HUES48 (cell line): ENCODE results near the gene MRPS7.
A peak's percentile ranks its signal among the peaks of the same experiment; 100 is the strongest.

Experiments
- H3K27ac ChIP-seq: one replicate; pipeline ENCODE4 v1.7.0; 2013; ENCODE audit warnings: low read depth, low read length, inconsistent platforms
- H3K27me3 ChIP-seq: 2 replicates; pipeline ENCODE4 v1.6.1; 2013; ENCODE audit warnings: mild to moderate bottlenecking, low read length; ENCODE audit not compliant: control insufficient read depth, insufficient read depth
- H3K36me3 ChIP-seq: 2 replicates; pipeline ENCODE4 v1.6.1; 2013; ENCODE audit warnings: low read length; ENCODE audit not compliant: control insufficient read depth, insufficient read depth
- H3K4me1 ChIP-seq: 2 replicates; pipeline ENCODE4 v1.6.1; 2013; ENCODE audit warnings: mild to moderate bottlenecking, low read length; ENCODE audit not compliant: control insufficient read depth, insufficient read depth
- H3K4me3 ChIP-seq: 2 replicates; pipeline ENCODE4 v1.5.1; 2013; ENCODE audit warnings: mild to moderate bottlenecking, low read depth, low read length
- H3K9ac ChIP-seq: 2 replicates; pipeline ENCODE4 v1.6.1; 2013; ENCODE audit warnings: mild to moderate bottlenecking, low read depth, low read length, moderate library complexity
- H3K9me3 ChIP-seq: 2 replicates; pipeline ENCODE4 v1.6.1; 2013; ENCODE audit warnings: low read length; ENCODE audit not compliant: control insufficient read depth, insufficient read depth

The MRPS7 gene

GRCh38 chr17:75237100-75238014 lies 24.3 kb upstream of the MRPS7 start:
- Histone ChIP-seq H3K9ac (no peak overlapping the region), H3K27me3 (no peaks in the 10 kb centered on the region), H3K4me1 (peaks cover 4% of the 10 kb centered on the region; the same call in 1 of the 2 replicates), H3K9me3 (no peaks in the 10 kb centered on the region), H3K36me3 (peaks cover 81% of the 10 kb centered on the region), H3K4me3 (no peak overlapping the region), H3K27ac (no peak overlapping the region)

- Histone ChIP-seq H3K9ac (no peak overlapping the region), H3K27me3 (no peaks in the 10 kb centered on the region), H3K4me3 (no peak overlapping the region), H3K27ac (no peak overlapping the region), H3K36me3 (peaks cover 81% of the 10 kb centered on the region), H3K4me1 (peaks cover 4% of the 10 kb centered on the region; the same call in 1 of the 2 replicates), H3K9me3 (no peaks in the 10 kb centered on the region)
These were observed 23.6 kb upstream of the MRPS7 start for GRCh38 chr17:75238020-75238580.

DNA sequence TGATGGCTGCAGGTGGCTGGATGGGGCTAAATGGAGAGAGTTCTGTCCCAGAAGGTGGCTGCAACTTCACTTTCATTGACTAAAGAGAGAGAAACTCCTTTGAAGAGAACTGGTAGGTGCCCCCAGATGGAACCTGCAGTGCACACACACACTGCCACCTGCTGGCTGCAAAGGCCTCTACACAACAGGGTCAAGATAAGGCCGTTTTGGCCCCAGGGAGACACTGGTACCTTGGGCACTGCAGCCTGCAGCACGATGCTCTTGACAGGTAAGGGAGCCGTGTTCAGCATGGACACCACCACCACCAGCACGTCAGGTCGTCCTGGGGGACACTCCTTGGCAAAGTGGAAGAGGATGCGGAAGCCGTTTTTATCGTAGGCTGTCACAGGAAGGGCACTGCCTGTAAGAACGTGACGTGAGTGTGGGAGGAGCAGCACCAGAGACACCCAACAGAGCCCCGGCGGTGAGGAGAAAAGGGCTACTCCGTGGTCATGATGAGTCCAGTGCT lies 22.9 kb upstream of the MRPS7 start:
- no peak overlapping the region for H3K27ac ChIP-seq

GRCh38 chr17:75239214-75239613 lies 22.5 kb upstream of the MRPS7 start:
- Histone ChIP-seq H3K27me3 (no peaks in the 10 kb centered on the region), H3K4me1 (peaks cover 4% of the 10 kb centered on the region; the same call in 1 of the 2 replicates), H3K9ac (no peak overlapping the region), H3K36me3 (peaks cover 88% of the 10 kb centered on the region), H3K27ac (no peak overlapping the region), H3K4me3 (no peak overlapping the region), H3K9me3 (no peaks in the 10 kb centered on the region)

More for the DNA sequence above, 22.9 kb upstream of the MRPS7 start:
- peaks cover 4% of the 10 kb centered on the region; the same call in 1 of the 2 replicates for H3K4me1 ChIP-seq
- H3K9me3 ChIP-seq, result no peaks in the 10 kb centered on the region
- no peaks in the 10 kb centered on the region for H3K27me3 ChIP-seq
- H3K9ac ChIP-seq, result no peak overlapping the region
- no peak overlapping the region for H3K4me3 ChIP-seq
- H3K36me3 ChIP-seq, result peaks cover 85% of the 10 kb centered on the region

DNA sequence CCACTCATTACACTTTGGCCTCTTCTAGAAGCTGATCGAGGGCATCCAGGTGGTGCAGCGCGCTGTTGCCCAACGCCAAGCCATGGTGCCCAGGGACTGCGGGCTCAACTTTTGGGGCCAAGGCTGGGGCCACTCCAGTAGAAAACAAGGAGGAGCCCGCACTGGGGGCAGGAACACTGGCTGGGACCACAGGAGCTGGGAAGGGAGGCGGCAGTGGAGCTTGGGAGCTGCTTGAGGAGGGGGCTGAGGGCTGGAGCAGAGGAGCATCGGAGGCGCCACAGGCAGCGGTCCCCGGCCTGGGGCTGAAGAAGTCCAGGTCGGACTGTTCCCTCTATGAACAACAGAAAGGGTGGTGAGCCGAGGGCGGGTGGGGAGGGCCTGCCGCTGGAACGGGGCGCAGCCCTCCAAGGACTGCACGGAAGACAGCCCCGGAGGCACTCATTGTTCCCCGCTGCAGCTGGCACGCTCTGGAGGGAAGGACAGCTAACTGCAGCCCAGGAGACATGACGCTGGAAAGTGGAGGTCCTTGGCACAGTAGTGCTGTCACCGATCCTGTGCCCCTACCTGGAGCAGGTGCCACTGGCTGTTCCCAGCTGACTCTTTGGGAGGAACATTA lies 21.8 kb upstream of the MRPS7 start:
- Histone ChIP-seq H3K36me3 (peaks cover 88% of the 10 kb centered on the region), H3K27me3 (no peaks in the 10 kb centered on the region), H3K9ac (no peak overlapping the region), H3K4me3 (no peak overlapping the region), H3K9me3 (no peaks in the 10 kb centered on the region), H3K27ac (peak overlapping the region; percentile 78), H3K4me1 (peaks cover 4% of the 10 kb centered on the region; the same call in 1 of the 2 replicates)

- no peaks in the 10 kb centered on the region for H3K9me3 ChIP-seq
- peaks cover 4% of the 10 kb centered on the region; the same call in 1 of the 2 replicates for H3K4me1 ChIP-seq
- no peak overlapping the region for H3K9ac ChIP-seq
- H3K36me3 ChIP-seq, result peaks cover 88% of the 10 kb centered on the region
- H3K27ac ChIP-seq, result peak overlapping the region; percentile 78
- no peak overlapping the region for H3K4me3 ChIP-seq
- H3K27me3 ChIP-seq, result no peaks in the 10 kb centered on the region
These were observed 21.1 kb upstream of the MRPS7 start for GRCh38 chr17:75240394-75241142.

DNA sequence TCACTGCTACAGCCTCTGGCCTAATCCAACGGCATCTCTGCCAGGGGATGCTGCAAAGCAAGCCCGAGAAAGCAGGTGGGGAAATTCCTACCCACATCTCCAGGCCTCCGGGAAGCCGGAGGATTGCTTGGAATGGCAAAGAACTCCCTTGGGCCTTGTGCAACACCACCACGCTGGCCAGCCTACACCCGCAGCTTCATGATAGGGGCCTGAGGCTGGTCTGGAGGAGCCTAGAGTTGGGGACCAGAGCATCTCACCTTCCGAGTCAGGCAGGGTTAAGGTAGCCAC lies 20.6 kb upstream of the MRPS7 start:
- Histone ChIP-seq H3K27ac (no peak overlapping the region), H3K9ac (no peak overlapping the region), H3K9me3 (no peaks in the 10 kb centered on the region), H3K36me3 (peaks cover 89% of the 10 kb centered on the region), H3K4me3 (no peak overlapping the region), H3K4me1 (peaks cover 4% of the 10 kb centered on the region; the same call in 1 of the 2 replicates), H3K27me3 (no peaks in the 10 kb centered on the region)

DNA sequence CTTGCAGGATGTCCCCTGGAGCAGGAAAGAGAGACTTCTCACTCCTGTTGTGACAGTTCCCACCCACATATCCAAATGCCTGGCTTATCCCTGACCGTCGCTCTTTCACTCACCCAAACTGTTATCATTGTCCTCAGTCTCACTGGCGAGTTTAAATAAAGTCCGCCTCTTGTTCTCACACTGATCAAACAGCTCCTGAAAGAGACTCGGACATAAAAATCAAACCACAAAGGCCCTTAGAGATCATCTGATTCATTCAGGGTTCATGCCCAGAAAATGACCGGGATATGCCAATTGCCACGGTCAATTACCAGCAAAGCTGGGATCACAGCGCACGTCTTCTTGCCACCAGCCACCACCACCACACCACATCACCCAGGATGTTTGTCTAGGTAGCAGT lies 20.2 kb upstream of the MRPS7 start:
- H3K27ac ChIP-seq, result no peak overlapping the region
- H3K4me1 ChIP-seq, result peaks cover 4% of the 10 kb centered on the region; the same call in 1 of the 2 replicates

DNA sequence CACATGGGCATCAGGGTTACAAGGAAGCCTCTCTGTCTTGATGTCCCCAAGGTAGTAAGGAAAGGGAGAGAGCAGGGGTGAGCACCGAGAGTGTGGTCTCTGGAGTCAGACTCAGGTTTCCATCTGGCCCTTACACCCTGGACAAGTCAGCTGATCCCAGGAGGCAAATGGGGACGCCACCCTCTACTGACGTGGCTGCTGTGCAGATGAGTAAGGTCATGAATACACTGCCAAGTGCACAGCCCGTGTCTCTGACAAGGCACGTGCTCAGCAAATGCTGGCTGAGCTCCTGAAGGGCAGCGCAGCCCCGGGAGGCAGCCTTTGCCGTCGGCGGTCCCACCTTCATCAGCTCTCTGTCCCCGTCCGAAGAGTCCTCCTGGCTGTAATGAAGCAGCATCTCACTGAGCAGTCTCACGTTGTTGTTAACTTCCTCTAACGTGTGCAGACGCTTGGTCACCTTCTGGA lies 19.7 kb upstream of the MRPS7 start:
- no peak overlapping the region for H3K27ac ChIP-seq
- peaks cover 85% of the 10 kb centered on the region for H3K36me3 ChIP-seq

More for the DNA sequence above, 20.2 kb upstream of the MRPS7 start:
- H3K9ac ChIP-seq, result no peak overlapping the region
- H3K9me3 ChIP-seq, result no peaks in the 10 kb centered on the region
- no peaks in the 10 kb centered on the region for H3K27me3 ChIP-seq
- no peak overlapping the region for H3K4me3 ChIP-seq
- peaks cover 89% of the 10 kb centered on the region for H3K36me3 ChIP-seq

GRCh38 chr17:75242461-75243042 lies 19.1 kb upstream of the MRPS7 start:
- Histone ChIP-seq H3K9ac (no peak overlapping the region), H3K27ac (no peak overlapping the region), H3K27me3 (no peaks in the 10 kb centered on the region), H3K9me3 (no peaks in the 10 kb centered on the region), H3K36me3 (peaks cover 82% of the 10 kb centered on the region), H3K4me3 (no peak overlapping the region), H3K4me1 (peaks cover 4% of the 10 kb centered on the region; the same call in 1 of the 2 replicates)

More for the DNA sequence above, 19.7 kb upstream of the MRPS7 start:
- Histone ChIP-seq H3K4me1 (peaks cover 4% of the 10 kb centered on the region; the same call in 1 of the 2 replicates), H3K27me3 (no peaks in the 10 kb centered on the region), H3K9me3 (no peaks in the 10 kb centered on the region), H3K9ac (no peak overlapping the region), H3K4me3 (no peak overlapping the region)
